GM12864 (cell line): ENCODE measurements around the gene BBS2.
"Not testable (repeated sequence)": the region's sequence is repeated elsewhere in the genome, so short reads cannot be mapped to it uniquely, and the experiment has no call there.

Experiments
- DNase-seq: peaks from one replicate; pipeline ENCODE4 v3.0.0-alpha.2; 2011; ENCODE audit warnings: low read depth
- H3K4me3 ChIP-seq: 2 replicates; pipeline ENCODE4 v1.5.1; 2011; ENCODE audit warnings: mild to moderate bottlenecking, low read depth, low read length, control low read depth
- CTCF ChIP-seq: IDR thresholded peaks from 2 replicates; pipeline ENCODE4 v1.5.1; 2011; ENCODE audit warnings: low read depth, mild to moderate bottlenecking, moderate library complexity, low read length, control low read depth, inconsistent platforms; ENCODE audit errors: missing control alignments

The BBS2 gene

GRCh38 chr16:56491657-56492261, 28.1 kb downstream of the BBS2 start:
- DNase-seq: no peak
- H3K4me3 ChIP-seq: no peak overlapping the region
- no peak for TF ChIP-seq CTCF

- not testable (repeated sequence) for DNase-seq, H3K4me3 ChIP-seq
Measured at GRCh38 chr16:56488868-56489267, 31.0 kb downstream of the BBS2 start.

- TF ChIP-seq CTCF: no peak
- H3K4me3 ChIP-seq: no peak overlapping the region
- DNase-seq: no peak
Measured at GRCh38 chr16:56488035-56488434, 31.8 kb downstream of the BBS2 start.

GRCh38 chr16:56483394-56483793, 36.4 kb downstream of the BBS2 start:
- TF ChIP-seq CTCF: no peak
- no peak overlapping the region for H3K4me3 ChIP-seq
- DNase-seq: no peak

- TF ChIP-seq CTCF: no peak
- H3K4me3 ChIP-seq: no peak overlapping the region
- DNase-seq: no peak
Measured at GRCh38 chr16:56482683-56483236, 37.1 kb downstream of the BBS2 start.

- no peak for TF ChIP-seq CTCF
- no peak overlapping the region for H3K4me3 ChIP-seq
- DNase-seq: no peak
Measured at GRCh38 chr16:56481468-56482122, 38.2 kb downstream of the BBS2 start.

- TF ChIP-seq CTCF: no peak
- DNase-seq: no peak
- H3K4me3 ChIP-seq: no peak overlapping the region
Measured at GRCh38 chr16:56480776-56481467, 38.9 kb downstream of the BBS2 start.
